GM18951 (cell line): ENCODE results near the gene SGMS1.

Experiments
- POLR2A ChIP-seq: IDR thresholded peaks from 4 replicates; pipeline ENCODE4 v1.6.1; 2011; ENCODE audit warnings: mild to moderate bottlenecking; ENCODE audit not compliant: insufficient read length, insufficient read depth; ENCODE audit errors: extremely low read depth
- in situ Hi-C: fragments of 300-500 bp; cut with MboI; formaldehyde crosslinking; loops from one replicate; pipeline ENCODE4 v1.12.0; 2022; ENCODE audit warnings: low sequenced_read_pairs, mixed read lengths, inconsistent platforms; ENCODE audit not compliant: unreplicated experiment

Gene SGMS1

GRCh38 chr10:50395851-50396250 lies 227.9 kb downstream of the SGMS1 start:
- in situ Hi-C loops: no loop called here
- no peak for TF ChIP-seq POLR2A

GRCh38 chr10:50395271-50395670 lies 228.5 kb downstream of the SGMS1 start:
- TF ChIP-seq POLR2A: no peak
- in situ Hi-C loops: no loop called here

DNA sequence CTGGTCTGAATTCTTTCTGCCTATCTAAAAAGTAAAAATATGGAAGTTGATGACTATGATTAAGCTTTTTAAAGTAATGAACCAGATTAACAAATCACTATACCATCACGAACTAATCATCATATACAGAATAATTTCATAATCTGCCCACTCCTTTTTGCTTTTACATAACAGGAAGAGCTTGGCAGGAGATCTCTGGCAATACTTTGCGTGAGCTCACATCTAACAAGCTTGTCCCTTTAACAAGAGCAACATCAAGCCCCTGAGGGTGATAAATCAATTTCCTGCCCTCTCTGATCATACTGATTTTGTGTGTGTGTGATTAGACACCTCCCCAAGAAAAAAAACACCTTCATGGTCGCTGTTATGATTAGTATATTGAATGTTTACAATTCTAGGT lies 228.9 kb downstream of the SGMS1 start:
- in situ Hi-C loops: no loop called here
- no peak for TF ChIP-seq POLR2A

DNA sequence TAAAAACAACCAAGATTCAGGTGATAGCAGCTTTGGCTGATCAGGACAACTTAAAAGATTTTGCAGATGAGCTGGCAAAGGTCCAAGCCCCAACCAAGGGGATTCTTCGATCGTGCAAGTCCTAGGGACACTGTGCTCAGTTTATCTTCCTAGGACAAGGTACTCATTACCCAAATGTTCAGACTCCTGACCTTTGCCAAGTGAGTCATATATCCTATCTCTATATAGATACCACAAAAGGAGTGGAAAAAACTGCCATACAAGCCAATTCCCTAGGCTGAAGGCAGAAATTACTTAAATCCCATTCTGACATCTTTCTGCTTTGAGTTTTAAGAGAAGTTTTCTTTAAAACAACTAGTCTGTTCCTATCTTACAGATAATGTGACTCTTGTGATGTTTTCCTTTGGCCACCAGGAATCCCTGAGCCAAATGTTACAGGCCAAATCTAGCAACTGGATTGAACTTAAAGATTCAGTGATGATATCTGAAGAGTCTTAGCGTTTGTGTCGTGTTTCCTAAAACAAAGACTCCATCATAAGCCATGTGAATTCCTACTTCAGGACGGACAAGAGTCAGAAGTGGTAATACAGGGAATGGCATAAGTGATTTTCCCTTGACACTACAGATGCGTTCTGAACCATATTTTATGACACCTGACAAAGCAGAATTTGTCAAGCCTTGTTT lies 229.8 kb downstream of the SGMS1 start:
- TF ChIP-seq POLR2A: no peak
- in situ Hi-C loops: no loop called here

DNA sequence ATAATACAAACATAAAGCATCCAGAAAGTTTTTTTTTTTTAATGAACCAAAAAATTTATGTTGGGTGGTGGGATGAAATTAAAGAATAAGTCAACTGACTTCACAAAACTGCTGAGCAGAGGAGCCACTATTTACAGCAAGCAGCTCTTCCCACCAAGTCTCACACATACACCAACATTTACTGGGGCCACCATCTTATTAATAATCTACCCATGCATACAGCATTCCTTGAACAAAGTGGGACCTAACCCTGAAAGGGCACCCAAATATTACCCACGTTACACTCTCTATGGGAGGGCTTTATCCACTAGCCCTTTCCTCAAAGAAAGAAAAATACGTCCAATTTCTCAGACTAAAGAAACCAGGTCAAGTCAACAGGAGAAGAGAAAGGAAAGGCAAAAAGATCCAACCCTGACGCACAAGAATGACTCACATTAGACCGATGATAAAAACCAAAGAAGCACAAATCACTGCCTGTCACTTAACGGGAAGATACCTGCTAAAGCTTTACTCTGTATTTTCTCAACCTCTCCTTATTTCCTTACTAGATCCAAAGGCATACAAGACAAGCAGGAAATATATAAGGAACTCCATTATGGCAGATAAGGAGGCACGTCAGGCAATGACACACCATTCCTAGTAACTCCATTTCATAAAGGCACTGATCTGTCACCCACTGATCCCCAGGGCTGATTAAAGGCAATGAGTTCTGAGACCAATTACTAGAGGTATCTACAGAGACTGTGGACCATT lies 230.6 kb downstream of the SGMS1 start:
- in situ Hi-C loops: no loop called here
- no peak for TF ChIP-seq POLR2A

- in situ Hi-C loops: no loop called here
- TF ChIP-seq POLR2A: no peak
Measured at GRCh38 chr10:50392426-50392825, 231.3 kb downstream of the SGMS1 start.

DNA sequence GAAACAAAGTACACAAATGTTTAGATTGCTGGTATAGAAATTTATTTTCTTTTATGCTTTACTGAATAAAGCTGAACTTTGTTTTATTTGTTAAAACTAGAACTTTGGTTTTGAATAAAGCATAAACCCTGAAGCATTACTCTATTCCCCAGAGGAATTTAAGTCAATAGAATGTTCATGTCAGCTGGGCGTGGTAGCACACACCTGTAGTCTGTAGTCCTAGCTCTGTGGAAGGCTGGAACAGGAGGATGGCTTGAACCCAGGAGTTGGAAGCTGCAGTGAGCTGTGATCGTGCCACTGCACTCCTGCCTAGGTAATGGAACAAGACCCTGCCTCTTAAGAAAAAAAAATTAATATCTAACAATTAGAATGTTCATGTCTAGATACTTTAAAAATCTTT lies 233.5 kb downstream of the SGMS1 start:
- in situ Hi-C loops: no loop called here
- no peak for TF ChIP-seq POLR2A

- in situ Hi-C loops: no loop called here
- TF ChIP-seq POLR2A: no peak
Measured at GRCh38 chr10:50388181-50388580, 235.6 kb downstream of the SGMS1 start.

DNA sequence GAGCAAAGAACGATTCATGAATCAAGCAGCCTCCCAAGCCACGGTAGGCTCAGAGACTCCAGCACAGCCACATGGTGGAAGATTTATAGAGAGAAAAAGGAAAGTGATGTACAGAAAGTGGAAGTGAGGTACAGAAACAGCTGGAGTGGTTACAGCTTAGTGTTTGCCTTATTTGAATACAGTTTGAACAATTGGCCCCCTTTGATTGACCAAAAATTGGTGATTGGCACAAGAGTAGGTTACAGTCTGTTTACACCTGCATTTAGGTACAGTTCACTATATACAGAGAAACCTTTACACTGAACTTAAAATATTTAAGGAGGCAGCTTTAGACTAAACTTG lies 236.1 kb downstream of the SGMS1 start:
- in situ Hi-C loops: no loop called here

GRCh38 chr10:50387007-50387731 lies 236.6 kb downstream of the SGMS1 start:
- in situ Hi-C loops: no loop called here
- no peak for TF ChIP-seq POLR2A

More for the DNA sequence above, 236.1 kb downstream of the SGMS1 start:
- no peak for TF ChIP-seq POLR2A

DNA sequence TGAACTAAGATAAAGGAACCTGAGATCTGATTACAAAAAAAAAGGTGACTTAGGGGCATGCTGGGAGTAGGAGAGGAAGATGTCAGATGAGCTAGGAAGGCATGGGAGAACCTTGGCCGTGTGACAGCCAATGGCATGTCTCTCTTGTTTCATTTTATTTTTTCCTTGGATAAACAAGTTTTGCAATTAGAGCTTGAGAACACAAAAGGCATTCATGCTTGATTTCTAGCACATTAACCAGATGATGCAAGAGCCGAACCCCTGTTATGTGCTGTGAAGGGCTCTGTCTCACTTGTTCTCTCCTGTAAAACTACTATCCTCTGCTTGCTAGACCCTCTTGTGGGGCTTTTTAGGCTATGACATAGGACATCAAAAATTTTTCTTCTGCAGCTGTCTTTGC lies 238.1 kb downstream of the SGMS1 start:
- in situ Hi-C loops: no loop called here
- TF ChIP-seq POLR2A: no peak

GRCh38 chr10:50384898-50385297 lies 238.9 kb downstream of the SGMS1 start:
- TF ChIP-seq POLR2A: no peak
- in situ Hi-C loops: no loop called here

GRCh38 chr10:50384238-50384637 lies 239.5 kb downstream of the SGMS1 start:
- no peak for TF ChIP-seq POLR2A
- in situ Hi-C loops: no loop called here
